Activated CD4-positive, alpha-beta T cell treated with anti-CD3 and anti-CD28 coated beads, Interleukin-2, amount 10 ng/mL, durations not matched to agents 7 days and 5 days (primary cell): ENCODE results near the gene CCDC116. TPM values are rescaled to one million over a fixed set of nuclear protein-coding genes. Genes with fewer than 3 reads are reported as not detected.
"Not testable (repeated sequence)": the region's sequence is repeated elsewhere in the genome, so short reads cannot be mapped to it uniquely, and the experiment has no call there.

Source experiments
- CTCF ChIA-PET: fragments of 350-600 bp; sonication (Branson Sonifier 250); formaldehyde crosslinking; loops from one replicate; lab custom pipeline; 2021; ENCODE audit warnings: antibody characterized with exemption; lab: Charles Lee
- POLR2A ChIA-PET: fragments of 350-600 bp; sonication (Branson Sonifier 250); formaldehyde crosslinking; loops from one replicate; lab custom pipeline; 2021; ENCODE audit warnings: antibody characterized with exemption; lab: Charles Lee
- DNase-seq: peaks from one replicate; pipeline ENCODE4 v3.0.0-alpha.2; 2020
- H3K27ac Mint-ChIP-seq: one replicate; pipeline ENCODE4 v1.8.0; 2021; ENCODE audit warnings: mild to moderate bottlenecking, moderate library complexity, mixed read lengths
- H3K27me3 Mint-ChIP-seq: one replicate; pipeline ENCODE4 v1.8.0; 2021; ENCODE audit warnings: mixed read lengths
- H3K36me3 Mint-ChIP-seq: one replicate; pipeline ENCODE4 v1.8.0; 2021; ENCODE audit warnings: low read depth, mixed read lengths
- H3K4me1 Mint-ChIP-seq: one replicate; pipeline ENCODE4 v1.8.0; 2021; ENCODE audit warnings: mixed read lengths
- H3K4me3 Mint-ChIP-seq: one replicate; pipeline ENCODE4 v1.8.0; 2021; ENCODE audit warnings: mild to moderate bottlenecking, moderate library complexity, mixed read lengths
- H3K9me3 Mint-ChIP-seq: one replicate; pipeline ENCODE4 v1.8.0; 2021; ENCODE audit warnings: mixed read lengths
- total RNA-seq, 2 experiments: library from RNA; stranded (reverse); gene quantifications; one replicate each; pipeline ENCODE4 v1.2.3, GENCODE V29; 2021

The CCDC116 gene
- total RNA-seq, 2 experiments from 2014 or later, result 0.42 to 0.97 TPM

GRCh38 chr22:21596356-21597135 is 36.0 kb upstream of the CCDC116 start:
- H3K4me3 Mint-ChIP-seq, POLR2A ChIA-PET, H3K27ac Mint-ChIP-seq, H3K27me3 Mint-ChIP-seq, H3K9me3 Mint-ChIP-seq, DNase-seq, CTCF ChIA-PET: not testable (repeated sequence)
- Mint-ChIP-seq H3K4me1 (peaks cover 21% of the 10 kb centered on the region), H3K36me3 (peaks cover 50% of the 10 kb centered on the region)

GRCh38 chr22:21598302-21598701 is 34.3 kb upstream of the CCDC116 start:
- H3K27me3 Mint-ChIP-seq, result no peaks in the 10 kb centered on the region
- H3K4me3 Mint-ChIP-seq, result no peak overlapping the region
- CTCF ChIA-PET, result interaction anchor here (1.4 kb wide), 1 partner anchor 21 kb away, joined by 3 read pairs; no protein-coding TSS in a partner anchor
- no peaks in the 10 kb centered on the region for H3K9me3 Mint-ChIP-seq
- POLR2A ChIA-PET, result no interaction called here
- no peak for DNase-seq
- peaks cover 45% of the 10 kb centered on the region for H3K36me3 Mint-ChIP-seq
- peaks cover 23% of the 10 kb centered on the region for H3K4me1 Mint-ChIP-seq
- no peak overlapping the region for H3K27ac Mint-ChIP-seq

- H3K36me3 Mint-ChIP-seq, result peaks cover 35% of the 10 kb centered on the region
- H3K9me3 Mint-ChIP-seq, result no peaks in the 10 kb centered on the region
- ChIA-PET CTCF (no interaction called here), POLR2A (no interaction called here)
- H3K27me3 Mint-ChIP-seq, result no peaks in the 10 kb centered on the region
- no peak for DNase-seq
- H3K4me3 Mint-ChIP-seq, result no peak overlapping the region
- peak overlapping the region; percentile 26 for H3K27ac Mint-ChIP-seq
- peaks cover 22% of the 10 kb centered on the region for H3K4me1 Mint-ChIP-seq
Measured at GRCh38 chr22:21599053-21599893, 33.3 kb upstream of the CCDC116 start.

GRCh38 chr22:21602579-21602978 is 30.0 kb upstream of the CCDC116 start:
- Mint-ChIP-seq H3K36me3 (peaks cover 18% of the 10 kb centered on the region), H3K9me3 (no peaks in the 10 kb centered on the region), H3K27me3 (no peaks in the 10 kb centered on the region), H3K4me1 (peaks cover 26% of the 10 kb centered on the region), H3K27ac (peak overlapping the region; percentile 6), H3K4me3 (no peak overlapping the region)
- POLR2A ChIA-PET, result no interaction called here
- CTCF ChIA-PET, result interaction anchor here (0.6 to 1.7 kb wide), 5 partner anchors 9 to 193 kb away, joined by 3 to 4 read pairs (median 4); no protein-coding TSS in a partner anchor
- no peak for DNase-seq

GRCh38 chr22:21603973-21604372 is 28.6 kb upstream of the CCDC116 start:
- Mint-ChIP-seq H3K27me3 (no peaks in the 10 kb centered on the region), H3K4me3 (no peak overlapping the region), H3K36me3 (peaks cover 11% of the 10 kb centered on the region), H3K9me3 (no peaks in the 10 kb centered on the region), H3K27ac (no peak overlapping the region), H3K4me1 (peaks cover 22% of the 10 kb centered on the region)
- DNase-seq, result no peak
- ChIA-PET CTCF (interaction anchor here (1.7 kb wide), 1 partner anchor 25 kb away, joined by 4 read pairs; no protein-coding TSS in a partner anchor), POLR2A (no interaction called here)

- Mint-ChIP-seq H3K27ac (no peak overlapping the region), H3K9me3 (no peaks in the 10 kb centered on the region), H3K4me1 (peaks cover 16% of the 10 kb centered on the region), H3K36me3 (peaks cover 3% of the 10 kb centered on the region), H3K4me3 (no peak overlapping the region), H3K27me3 (no peaks in the 10 kb centered on the region)
- CTCF ChIA-PET, result interaction anchor here (0.6 to 2.3 kb wide), 4 partner anchors 15 to 102 kb away, joined by 3 to 8 read pairs (median 3); no protein-coding TSS in a partner anchor
- POLR2A ChIA-PET, result no interaction called here
- DNase-seq, result no peak
Measured at GRCh38 chr22:21605887-21606564, 26.5 kb upstream of the CCDC116 start.

- DNase-seq, result no peak
- Mint-ChIP-seq H3K27ac (no peak overlapping the region), H3K9me3 (no peaks in the 10 kb centered on the region), H3K27me3 (no peaks in the 10 kb centered on the region), H3K36me3 (peaks cover 11% of the 10 kb centered on the region), H3K4me1 (peaks cover 16% of the 10 kb centered on the region), H3K4me3 (no peak overlapping the region)
- ChIA-PET CTCF (interaction anchor here (0.6 to 2.3 kb wide), 3 partner anchors 16 to 102 kb away, joined by 3 to 8 read pairs (median 3); no protein-coding TSS in a partner anchor), POLR2A (no interaction called here)
Measured at GRCh38 chr22:21606775-21607174, 25.8 kb upstream of the CCDC116 start.

- DNase-seq, H3K27ac Mint-ChIP-seq, H3K4me3 Mint-ChIP-seq, H3K4me1 Mint-ChIP-seq, H3K27me3 Mint-ChIP-seq, H3K9me3 Mint-ChIP-seq, POLR2A ChIA-PET: not testable (repeated sequence)
- CTCF ChIA-PET, result interaction anchor here (1.9 kb wide), 1 partner anchor 19 kb away, joined by 9 read pairs; the partner anchor contains the start of gene YDJC
- peaks cover 26% of the 10 kb centered on the region for H3K36me3 Mint-ChIP-seq
Measured at GRCh38 chr22:21609556-21610157, 22.9 kb upstream of the CCDC116 start.

- Mint-ChIP-seq H3K27me3 (no peaks in the 10 kb centered on the region), H3K27ac (no peak overlapping the region), H3K9me3 (no peaks in the 10 kb centered on the region), H3K36me3 (peaks cover 29% of the 10 kb centered on the region), H3K4me3 (no peak overlapping the region), H3K4me1 (peaks cover 8% of the 10 kb centered on the region)
- ChIA-PET POLR2A (no interaction called here), CTCF (no interaction called here)
- DNase-seq, result no peak
Measured at GRCh38 chr22:21611210-21611977, 21.2 kb upstream of the CCDC116 start.

GRCh38 chr22:21612858-21613257 is 19.7 kb upstream of the CCDC116 start:
- CTCF ChIA-PET, result interaction anchor here (1.6 to 4.3 kb wide), 2 partner anchors 11 to 16 kb away, joined by 4 to 16 read pairs; partner anchors contain the start of gene YDJC
- Mint-ChIP-seq H3K4me1 (peaks cover 2% of the 10 kb centered on the region), H3K27me3 (no peaks in the 10 kb centered on the region), H3K27ac (no peak overlapping the region), H3K9me3 (no peaks in the 10 kb centered on the region), H3K4me3 (no peak overlapping the region), H3K36me3 (peaks cover 26% of the 10 kb centered on the region)
- no peak for DNase-seq
- POLR2A ChIA-PET, result no interaction called here

GRCh38 chr22:21613553-21614233 is 18.9 kb upstream of the CCDC116 start:
- no peak for DNase-seq
- H3K4me3 Mint-ChIP-seq, result no peak overlapping the region
- CTCF ChIA-PET, result interaction anchor here (1.6 to 4.3 kb wide), 2 partner anchors 10 to 15 kb away, joined by 4 to 16 read pairs; partner anchors contain the start of gene YDJC
- H3K27me3 Mint-ChIP-seq, result no peaks in the 10 kb centered on the region
- peak overlapping the region; percentile 55 for H3K27ac Mint-ChIP-seq
- POLR2A ChIA-PET, result no interaction called here
- peaks cover 2% of the 10 kb centered on the region for H3K4me1 Mint-ChIP-seq
- no peaks in the 10 kb centered on the region for H3K9me3 Mint-ChIP-seq
- H3K36me3 Mint-ChIP-seq, result peaks cover 26% of the 10 kb centered on the region
